ENCODE data around the gene ST14. TPM values are rescaled to one million over a fixed set of nuclear protein-coding genes. Genes with fewer than 3 reads are reported as not detected.
"Not testable (repeated sequence)": the region's sequence is repeated elsewhere in the genome, so short reads cannot be mapped to it uniquely, and the experiment has no call there.

Gene ST14
- total and polyA plus RNA-seq, 2 donors (not counting 1 experiment from before 2014, with no cell fraction given), result 36.2 to 52.2 TPM

DNA sequence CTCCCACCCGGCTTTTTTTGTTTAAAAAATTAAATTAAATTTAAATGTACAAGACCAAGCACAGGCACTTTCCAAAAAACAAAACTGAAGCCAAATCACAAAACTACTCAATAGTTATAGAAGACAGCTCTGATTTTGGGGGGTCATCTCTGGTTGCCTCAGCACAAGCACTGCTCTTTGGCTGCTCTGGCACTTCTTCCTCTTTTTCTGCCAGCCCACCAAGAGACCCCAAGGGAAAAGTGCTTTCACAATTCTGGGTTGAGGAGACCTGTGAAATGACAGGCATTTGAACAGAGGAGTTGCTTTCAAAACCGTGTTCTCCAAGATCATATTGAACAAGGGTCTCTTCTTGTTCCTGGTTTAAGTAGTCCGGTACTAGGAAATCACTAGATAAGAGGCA, 74.3 kb downstream of the ST14 start:
- peaks cover 13% of the 10 kb centered on the region for H3K4me1 Mint-ChIP-seq
- H3K9me3 ChIP-seq (ENCODE audit: control extremely low read depth in 1 of 3, control insufficient read depth in 2 of 3, insufficient read depth in 1 of 3, low read length in 2 of 3); H3K4me3 ChIP-seq (ENCODE audit: control extremely low read depth in 1 of 5, extremely low read depth in 1 of 5, insufficient read depth in 1 of 5, low read depth in 2 of 5, low read length in 4 of 5); H3K27me3 Mint-ChIP-seq; H3K9me3 Mint-ChIP-seq (ENCODE audit: insufficient read depth); ATAC-seq (ENCODE audit: low read depth); intact Hi-C loops (cut with micrococcal nuclease); CTCF ChIA-PET; DNase-seq; H4K20me1 ChIP-seq (ENCODE audit: control insufficient read depth, insufficient read depth, low read length, poor library complexity, severe bottlenecking); H3K4me2 ChIP-seq (replicated peaks; ENCODE audit: low read depth, low read length, poor library complexity, severe bottlenecking); H3K27me3 ChIP-seq (replicated peaks in 1 of 4; ENCODE audit: control extremely low read depth in 1 of 4, control insufficient read depth in 3 of 4, insufficient read depth in 4 of 4, low read length in 3 of 4); H2AFZ ChIP-seq (ENCODE audit: insufficient read depth, low read depth, low read length, poor library complexity, severe bottlenecking); H3K4me1 ChIP-seq (ENCODE audit: control insufficient read depth in 2 of 2, insufficient read depth in 2 of 2, low read length in 2 of 2); H3K4me3 Mint-ChIP-seq; H3K9ac ChIP-seq (ENCODE audit: low read length); H3K79me2 ChIP-seq (ENCODE audit: control insufficient read depth, insufficient read depth, low read length): not testable (repeated sequence)
- POLR2A ChIA-PET, result interaction anchor here (0.6 kb wide), 1 partner anchor 49 kb away, joined by 3 read pairs; no protein-coding TSS in a partner anchor
- peaks cover 6 to 31% of the 10 kb centered on the region in 2 experiments for H3K36me3 ChIP-seq (replicated peaks in 1 of 2; ENCODE audit: control extremely low read depth in 1 of 2, control insufficient read depth in 1 of 2, extremely low read depth in 1 of 2, insufficient read depth in 2 of 2, low read length in 1 of 2)
- H3K27ac Mint-ChIP-seq, result peak overlapping the region; percentile 0
- no CpG with 5 or more reads among the region's 3 CpGs for WGBS (ENCODE audit: insufficient coverage)
- peak overlapping the region in 1 of 2 donors; percentile 23 for H3K27ac ChIP-seq (ENCODE audit: low read length in 2 of 2)

GRCh38 chr11:130234315-130234714, 74.7 kb downstream of the ST14 start:
- peak overlapping the region in 1 of 2 donors; percentile 23 for H3K27ac ChIP-seq (ENCODE audit: low read length in 2 of 2)
- DNase-seq, result no peak
- Mint-ChIP-seq H3K9me3 (ENCODE audit: insufficient read depth) (no peaks in the 10 kb centered on the region), H3K27ac (peak overlapping the region; percentile 0), H3K4me1 (peaks cover 11% of the 10 kb centered on the region), H3K27me3 (no peaks in the 10 kb centered on the region), H3K4me3 (no peak overlapping the region)
- no peak for ATAC-seq (ENCODE audit: low read depth)
- POLR2A ChIA-PET, result interaction anchor here (0.6 kb wide), 1 partner anchor 48 kb away, joined by 3 read pairs; no protein-coding TSS in a partner anchor
- H3K4me2 ChIP-seq (replicated peaks; ENCODE audit: low read depth, low read length, poor library complexity, severe bottlenecking), result no peak overlapping the region
- H3K36me3 ChIP-seq (replicated peaks in 1 of 2; ENCODE audit: control extremely low read depth in 1 of 2, control insufficient read depth in 1 of 2, extremely low read depth in 1 of 2, insufficient read depth in 2 of 2, low read length in 1 of 2), result peaks cover 6 to 35% of the 10 kb centered on the region in 2 experiments
- TF ChIP-seq CTCF (IDR thresholded peaks at IDR 0.05) (no peak), EZH2 (IDR thresholded peaks at IDR 0.05; ENCODE audit: borderline replicate concordance, insufficient read depth, low read depth, low read length, poor library complexity, severe bottlenecking) (no peak)
- no peak overlapping the region for H3K4me3 ChIP-seq (ENCODE audit: control extremely low read depth in 1 of 5, extremely low read depth in 1 of 5, insufficient read depth in 1 of 5, low read depth in 2 of 5, low read length in 4 of 5)
- no peaks in the 10 kb centered on the region for H3K9me3 ChIP-seq (ENCODE audit: control extremely low read depth in 1 of 3, control insufficient read depth in 2 of 3, insufficient read depth in 1 of 3, low read length in 2 of 3)
- H3K79me2 ChIP-seq (ENCODE audit: control insufficient read depth, insufficient read depth, low read length), result no peaks in the 10 kb centered on the region
- no peak overlapping the region for H2AFZ ChIP-seq (ENCODE audit: insufficient read depth, low read depth, low read length, poor library complexity, severe bottlenecking)
- intact Hi-C loops (cut with micrococcal nuclease), result no loop called here
- H3K27me3 ChIP-seq (replicated peaks in 1 of 4; ENCODE audit: control extremely low read depth in 1 of 4, control insufficient read depth in 3 of 4, insufficient read depth in 4 of 4, low read length in 3 of 4), result no peaks in the 10 kb centered on the region
- no peaks in the 10 kb centered on the region for H3K4me1 ChIP-seq (ENCODE audit: control insufficient read depth in 2 of 2, insufficient read depth in 2 of 2, low read length in 2 of 2)
- H4K20me1 ChIP-seq (ENCODE audit: control insufficient read depth, insufficient read depth, low read length, poor library complexity, severe bottlenecking), result no peaks in the 10 kb centered on the region
- CTCF ChIA-PET, result no interaction called here
- no peak overlapping the region for H3K9ac ChIP-seq (ENCODE audit: low read length)
